Hepatocyte (in vitro differentiated cells): ENCODE measurements around the gene CCDC127.

Source experiments
- CTCF ChIP-seq: fragments of 200-600 bp; sonication (generic); IDR thresholded peaks from 2 replicates; pipeline ENCODE4 v1.5.1; 2016; ENCODE audit warnings: antibody characterized with exemption, mild to moderate bottlenecking; ENCODE audit not compliant: poor library complexity
- EZH2 ChIP-seq: fragments of 200-600 bp; sonication (generic); IDR thresholded peaks from 2 replicates; pipeline ENCODE4 v1.6.1; 2016; ENCODE audit warnings: antibody characterized with exemption, mild to moderate bottlenecking, borderline replicate concordance
- EZH2phosphoT487 ChIP-seq: fragments of 200-600 bp; sonication (generic); IDR thresholded peaks from one replicate; pipeline ENCODE4 v1.6.1; 2018; ENCODE audit warnings: antibody characterized with exemption, mild to moderate bottlenecking, low read depth, moderate library complexity; ENCODE audit not compliant: unreplicated experiment, severe bottlenecking

DNA sequence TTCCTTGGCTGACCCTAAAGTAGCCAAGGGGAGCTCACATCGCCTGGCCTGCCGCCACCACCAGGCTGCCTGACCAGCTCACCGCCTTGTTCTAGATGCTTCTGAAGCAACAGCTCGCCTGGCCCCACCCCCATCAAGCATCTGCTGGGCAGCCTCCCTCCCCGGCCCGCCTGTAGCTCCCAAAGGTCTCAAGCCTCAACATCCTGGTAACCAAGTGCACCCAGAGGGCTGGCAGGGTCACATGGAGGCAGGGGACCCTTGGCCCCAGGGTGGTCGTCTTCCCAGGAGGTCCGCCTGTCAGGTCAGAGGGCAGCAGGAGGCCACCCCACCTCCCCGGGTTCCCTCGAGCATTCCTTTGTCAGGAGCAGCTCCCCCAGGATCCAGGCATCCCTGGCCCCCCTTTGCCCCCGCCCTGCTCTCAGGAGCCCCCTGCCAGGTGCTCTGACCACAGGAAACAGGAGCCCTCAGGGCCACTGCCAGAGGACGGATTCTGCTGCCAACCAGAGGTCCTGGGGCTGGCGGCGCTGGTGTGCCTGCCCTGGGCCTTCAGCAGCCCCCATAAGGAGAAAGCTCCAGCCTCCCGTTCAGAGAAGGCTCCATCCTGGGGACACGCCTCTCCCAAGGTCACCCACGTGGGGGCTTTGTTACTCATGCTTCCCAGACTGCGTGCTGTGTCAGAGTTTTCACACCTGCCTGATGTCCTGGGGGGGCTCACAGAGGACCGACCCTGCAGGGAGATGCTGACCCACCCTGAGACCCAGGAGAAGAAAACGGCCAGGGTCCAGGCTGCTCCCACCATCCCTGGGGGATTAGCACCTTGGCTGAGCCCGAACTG is 30.1 kb downstream of the CCDC127 start:
- no peak for TF ChIP-seq CTCF
- no peak for TF ChIP-seq EZH2phosphoT487
- TF ChIP-seq EZH2 = no peak
